HG03575 (cell line): ENCODE data around the gene PNMA1.

ENCODE experiments used
- ATAC-seq: cut with Tn5 transposase; IDR thresholded peaks from one replicate; pipeline ENCODE4 v1.9.1; 2021; ENCODE audit not compliant: unreplicated experiment, insufficient number of reproducible peaks, low FRiP score; ENCODE audit errors: extremely low read depth

PNMA1 gene

DNA sequence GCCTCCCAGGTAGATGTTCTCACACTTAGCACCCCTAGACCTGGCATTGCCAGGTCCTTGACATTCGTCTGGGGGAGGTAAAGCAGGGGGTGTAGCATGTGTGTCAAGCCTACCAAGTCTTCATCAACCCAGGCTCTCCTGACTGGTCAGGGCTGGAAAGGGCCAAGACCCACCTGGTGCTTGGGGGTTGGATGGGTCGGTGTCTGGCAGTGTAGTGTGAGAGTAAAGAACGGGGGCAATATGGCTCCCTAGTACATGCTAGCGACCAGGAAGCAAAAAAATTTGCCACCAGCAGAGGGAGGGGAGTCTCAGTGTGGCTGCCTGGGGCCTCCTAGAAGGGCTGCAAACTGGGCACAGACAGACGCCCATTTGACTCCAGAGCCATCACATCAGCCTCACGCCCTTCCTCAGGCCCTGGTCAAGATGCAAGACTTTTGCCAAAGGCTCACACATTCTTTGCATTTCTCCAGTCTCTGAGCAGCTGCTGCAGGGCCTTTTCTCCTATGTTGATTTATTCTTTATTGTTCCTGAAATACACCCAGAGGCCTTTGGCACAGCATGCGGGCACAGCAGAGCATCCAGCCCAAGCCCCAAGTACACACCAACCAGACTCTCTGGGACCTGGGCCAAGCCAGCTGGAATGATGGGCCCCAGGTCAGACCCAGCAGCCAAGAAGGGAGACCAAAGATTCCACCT is 38.3 kb upstream of the PNMA1 start:
- no peak for ATAC-seq

DNA sequence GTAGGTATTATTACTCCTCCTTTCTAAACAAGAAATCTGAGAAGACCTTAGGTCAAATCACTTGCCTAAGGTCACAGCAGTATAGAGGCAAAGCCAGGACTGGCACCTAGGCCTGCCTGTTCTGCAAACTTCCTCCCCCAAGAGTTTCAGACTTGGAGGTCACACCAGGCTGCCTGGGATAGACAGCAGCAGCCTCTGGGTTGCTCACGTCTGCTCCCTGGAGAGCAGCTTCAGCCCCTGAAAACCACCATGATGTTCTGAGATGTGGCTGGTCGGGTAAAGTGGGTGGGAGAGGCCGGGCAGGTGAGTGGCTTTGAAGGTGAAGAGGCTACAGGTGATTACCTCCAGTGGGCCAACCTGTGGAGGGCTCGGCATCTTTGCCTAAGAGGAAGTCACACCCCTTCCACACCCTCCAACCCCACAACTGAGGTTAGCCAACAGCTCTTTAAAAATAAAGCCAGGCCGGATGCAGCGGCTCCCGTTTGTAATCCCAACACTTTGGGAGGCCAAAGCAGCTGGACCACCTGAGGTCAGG is 37.0 kb upstream of the PNMA1 start:
- ATAC-seq = no peak

DNA sequence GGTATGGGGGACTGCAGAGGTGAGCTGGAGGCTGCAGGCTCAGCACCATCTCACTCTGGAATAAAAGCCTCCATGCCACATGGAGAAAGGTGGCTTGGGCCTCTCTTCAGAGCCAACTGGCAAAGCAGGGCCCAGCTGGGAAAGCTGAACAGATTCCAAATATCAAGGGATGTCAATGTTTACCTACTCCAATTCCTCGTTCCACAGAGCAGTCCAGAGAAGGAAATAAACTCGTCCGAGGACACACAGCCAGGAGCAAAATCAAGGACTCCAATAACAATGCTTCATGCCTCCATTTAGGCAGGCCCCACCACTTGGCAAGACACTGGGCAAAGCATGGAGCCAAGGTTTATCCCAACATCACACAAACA is 36.3 kb upstream of the PNMA1 start:
- no peak for ATAC-seq

DNA sequence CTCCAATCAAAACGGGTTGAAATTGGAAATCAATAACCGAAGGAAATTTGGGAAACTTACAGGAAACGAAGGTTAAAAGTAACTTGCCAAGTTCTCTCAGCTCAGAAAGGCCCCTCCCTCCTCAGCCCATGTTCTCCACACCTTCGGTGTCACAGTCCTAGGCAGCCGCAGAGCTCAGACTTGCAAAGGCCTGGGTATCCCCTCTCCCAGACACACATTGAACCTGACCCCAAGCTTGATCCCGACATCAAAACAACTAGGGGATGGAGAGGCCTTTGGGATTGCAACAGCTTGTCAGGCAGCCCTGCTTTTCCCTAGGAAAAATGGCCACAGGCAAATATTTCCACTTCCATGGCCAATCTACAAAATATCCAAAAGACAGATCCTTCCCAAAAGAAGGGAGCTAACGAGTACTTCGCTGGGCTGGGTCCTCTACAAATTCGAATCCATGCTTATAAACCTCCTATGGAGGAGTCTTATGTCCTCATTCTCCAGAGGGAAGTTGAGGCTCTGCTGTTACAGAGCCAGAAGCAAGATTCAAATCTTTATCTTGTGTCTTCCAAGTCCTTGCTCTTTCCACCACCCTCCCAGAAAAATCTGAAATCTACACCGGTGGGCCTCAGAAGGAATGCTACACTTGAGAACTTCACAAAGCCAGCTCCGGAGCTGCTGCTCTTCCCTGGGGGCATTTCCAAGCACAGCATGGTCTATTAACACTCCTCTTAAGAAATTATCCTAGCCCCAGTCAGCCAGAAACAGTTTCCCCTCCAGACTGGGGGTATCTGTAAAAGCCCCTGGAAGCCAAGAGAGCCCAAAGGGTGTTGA is 35.7 kb upstream of the PNMA1 start:
- no peak for ATAC-seq

DNA sequence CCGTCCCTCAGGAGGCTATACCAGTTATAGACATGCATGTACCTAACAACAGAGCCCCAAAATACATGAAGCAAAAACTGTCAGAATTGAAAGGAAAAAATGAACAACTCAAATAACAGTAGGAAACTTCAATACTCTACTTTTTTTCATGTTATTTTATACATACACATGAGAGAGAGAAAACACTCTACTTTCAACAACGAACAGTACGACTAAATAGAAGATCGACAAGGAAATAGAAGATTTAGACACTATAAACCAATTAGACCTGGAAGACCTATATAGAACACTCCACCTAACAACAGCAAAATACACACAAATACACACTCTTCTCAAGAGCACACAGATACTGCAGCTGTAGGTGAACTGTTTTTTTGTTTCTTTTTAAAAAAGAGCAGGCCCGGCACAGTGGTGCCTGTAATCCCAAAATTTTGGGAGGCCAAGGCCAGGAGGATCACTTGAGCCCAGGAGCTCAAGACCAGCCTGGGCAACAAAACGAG is 34.7 kb upstream of the PNMA1 start:
- ATAC-seq = no peak

DNA sequence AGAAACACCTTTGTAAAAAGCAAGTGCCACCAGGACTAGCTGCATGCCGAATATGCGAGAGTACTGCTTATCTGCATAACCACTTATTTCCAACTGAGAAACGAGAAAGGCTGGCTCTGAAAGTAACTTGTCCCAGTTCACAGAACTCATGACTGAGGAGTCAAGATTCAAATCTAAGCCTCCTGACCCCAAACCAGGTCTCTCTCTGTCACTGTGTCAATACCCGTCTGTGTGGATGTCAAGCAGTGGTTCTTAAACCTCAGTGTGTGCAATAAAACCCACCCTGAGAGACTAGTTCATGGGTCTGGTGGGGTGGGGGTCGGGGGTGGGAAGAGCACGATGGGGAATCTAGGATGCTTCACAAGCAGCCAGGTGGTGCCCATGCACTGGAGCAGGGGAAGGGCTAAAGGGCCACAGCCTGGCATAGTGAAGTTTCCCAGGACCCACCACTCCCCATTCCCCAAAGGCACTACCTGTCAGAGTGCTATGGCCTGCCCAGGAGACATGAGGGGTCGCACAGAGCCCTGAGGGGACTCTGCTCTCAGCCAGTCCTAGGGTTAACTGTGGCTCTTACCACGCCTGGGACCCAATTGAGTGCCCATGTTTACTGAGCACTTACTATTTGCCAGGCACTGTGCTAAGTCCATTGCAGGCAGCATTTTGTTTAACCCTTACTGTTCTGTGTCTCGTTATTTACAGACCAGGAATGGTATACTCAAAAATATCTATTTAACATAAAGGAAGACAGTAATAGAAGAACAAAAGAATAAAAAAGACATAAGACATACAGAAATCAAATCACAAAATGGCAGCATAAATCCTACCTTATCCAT is 33.4 kb upstream of the PNMA1 start:
- no peak for ATAC-seq

DNA sequence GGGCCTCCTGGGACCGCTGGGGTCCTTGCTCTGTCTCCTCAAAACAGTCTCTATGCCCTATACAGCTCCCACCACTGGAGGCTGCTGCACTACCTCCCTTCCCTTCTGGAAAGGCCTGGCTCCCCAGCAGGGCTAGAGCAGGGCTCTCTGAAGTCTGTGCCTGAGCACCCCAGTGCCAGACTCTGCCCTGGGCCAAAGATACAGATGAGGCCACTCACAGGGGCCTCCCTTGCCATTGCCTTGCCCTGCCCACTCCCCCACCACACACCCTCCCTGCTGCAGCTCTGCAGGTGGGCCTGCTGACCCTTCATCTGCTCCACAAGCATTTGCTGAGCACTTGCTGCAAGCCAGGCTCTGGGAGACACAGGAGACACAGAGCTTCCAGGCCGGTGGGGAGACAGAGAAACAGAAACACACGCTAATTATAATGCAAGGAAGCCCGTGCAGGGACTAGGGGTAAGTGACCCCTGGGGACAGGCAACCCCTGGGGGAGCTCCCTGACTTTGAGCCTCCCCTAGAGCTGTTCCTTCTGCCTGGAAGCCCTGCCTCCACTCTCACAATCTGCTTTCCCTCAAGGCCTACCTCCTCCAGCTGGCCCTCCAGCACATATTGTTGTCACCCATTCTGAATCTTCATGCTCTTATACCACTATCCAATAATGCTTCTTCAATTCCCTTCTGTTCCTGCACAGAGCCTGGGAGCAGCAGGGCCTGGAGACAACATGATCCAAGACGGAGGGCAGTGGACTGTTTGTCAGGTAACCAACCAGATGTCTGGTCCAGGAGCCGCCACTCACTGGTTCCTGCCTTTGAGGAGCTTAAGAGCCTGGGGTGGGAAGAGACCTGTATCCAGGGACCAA is 32.6 kb upstream of the PNMA1 start:
- ATAC-seq = no peak

DNA sequence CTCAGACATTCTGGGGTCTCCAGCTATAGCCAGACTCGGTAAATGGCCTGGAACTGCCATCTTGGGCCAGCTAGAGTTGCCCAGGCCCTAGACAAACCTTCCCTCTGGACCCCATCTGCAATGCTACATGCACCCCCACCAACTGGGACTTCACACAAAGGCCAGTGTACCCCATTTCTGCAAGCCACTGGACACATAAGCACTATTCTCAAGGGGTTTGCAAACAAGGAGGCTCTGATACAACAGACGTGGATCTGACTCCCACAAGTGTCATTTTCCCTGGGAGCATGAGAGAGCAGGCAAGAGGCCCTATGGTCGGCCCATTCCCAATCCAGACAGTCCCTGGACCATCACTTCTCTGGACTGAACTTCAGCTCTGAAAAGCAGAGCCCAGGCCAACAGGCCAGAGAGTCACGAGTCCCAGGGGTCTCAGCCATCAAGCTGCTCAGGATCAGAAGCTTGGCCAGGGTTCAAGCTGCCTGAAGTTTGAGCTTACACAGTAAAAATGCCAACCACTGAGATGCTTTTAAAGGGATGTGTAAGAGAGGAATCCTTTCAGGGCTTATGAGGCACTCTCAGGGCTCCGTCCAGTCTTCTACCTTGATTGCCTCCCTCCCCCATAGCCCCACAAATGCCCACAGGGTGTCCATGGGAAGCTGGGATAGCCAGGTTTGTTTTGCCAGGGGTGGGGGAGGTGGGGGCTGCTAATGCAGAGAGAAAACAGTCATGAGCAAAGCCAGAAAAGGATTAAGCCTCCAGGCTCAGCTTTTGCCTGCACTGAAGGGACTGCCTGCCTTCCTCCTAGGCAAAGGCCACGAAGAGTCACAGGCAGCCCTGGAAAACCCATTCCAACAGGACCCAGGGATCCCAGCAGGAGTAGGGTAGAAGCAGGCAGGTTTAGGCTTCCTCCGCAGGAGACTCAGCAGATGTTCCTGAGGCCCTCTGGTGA is 31.7 kb upstream of the PNMA1 start:
- ATAC-seq = no peak

DNA sequence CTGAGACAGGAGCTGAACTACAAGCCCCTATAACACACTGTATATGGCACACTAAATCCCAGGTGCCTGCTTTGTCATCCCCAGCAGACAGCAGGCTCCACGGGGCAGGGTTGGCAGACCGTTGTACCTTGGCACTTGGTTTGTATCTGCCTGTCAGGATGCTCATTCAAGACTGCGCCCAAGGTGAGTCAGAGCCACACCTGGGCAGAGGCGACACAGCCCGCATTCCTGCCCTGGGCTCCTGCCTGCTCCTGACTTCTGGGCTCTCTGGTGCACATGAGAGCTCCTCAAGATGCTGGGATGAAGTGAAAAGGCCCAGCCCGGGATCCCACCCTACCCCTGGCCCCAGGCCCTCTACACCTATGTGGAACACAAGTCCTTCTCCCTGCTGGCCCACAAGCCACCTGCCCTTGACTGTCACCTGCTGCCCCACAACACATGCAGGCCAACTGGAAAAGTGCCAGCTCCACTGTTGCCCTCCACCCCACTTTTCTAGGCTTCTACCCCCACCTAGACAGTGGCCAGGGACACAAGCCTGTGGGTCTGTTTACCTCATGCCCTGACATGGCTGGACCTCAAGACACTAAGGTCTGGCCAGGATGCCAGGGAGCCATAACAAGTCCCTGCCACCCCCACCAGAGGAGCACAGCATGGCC is 30.8 kb upstream of the PNMA1 start:
- ATAC-seq = no peak

DNA sequence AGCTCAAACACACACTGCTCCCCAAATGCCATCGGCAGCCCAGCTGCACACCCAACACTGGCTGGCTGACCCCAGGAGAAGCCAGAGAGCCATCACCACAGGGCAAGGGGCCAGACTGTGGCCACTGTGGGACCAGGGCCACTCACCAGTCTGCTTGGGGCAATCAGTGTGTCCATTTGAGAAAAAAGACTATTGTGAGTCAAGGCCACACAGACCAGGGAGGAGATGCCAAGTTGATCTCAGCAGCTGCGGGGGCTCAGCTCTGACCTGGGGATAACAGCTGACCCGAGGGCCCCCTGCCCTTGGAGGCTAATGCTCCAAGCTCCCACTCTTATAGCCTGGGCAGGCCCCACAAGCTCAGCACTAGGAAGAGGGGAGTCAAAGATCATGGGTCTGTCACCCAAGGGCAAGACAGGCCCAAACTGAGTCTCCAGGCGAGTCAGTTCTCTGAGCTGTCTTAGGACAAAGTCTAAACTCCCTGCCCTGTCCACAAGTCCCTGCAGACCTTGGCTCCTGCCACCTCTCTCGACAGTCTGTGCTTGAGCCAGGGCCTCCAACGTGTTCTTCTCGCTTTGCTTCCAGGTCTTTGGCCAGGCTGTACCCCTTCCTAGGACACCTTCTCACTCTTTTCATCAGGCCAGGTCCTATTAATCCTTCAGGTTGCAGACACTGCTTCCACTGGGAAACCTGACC is 30.1 kb upstream of the PNMA1 start:
- no peak for ATAC-seq

DNA sequence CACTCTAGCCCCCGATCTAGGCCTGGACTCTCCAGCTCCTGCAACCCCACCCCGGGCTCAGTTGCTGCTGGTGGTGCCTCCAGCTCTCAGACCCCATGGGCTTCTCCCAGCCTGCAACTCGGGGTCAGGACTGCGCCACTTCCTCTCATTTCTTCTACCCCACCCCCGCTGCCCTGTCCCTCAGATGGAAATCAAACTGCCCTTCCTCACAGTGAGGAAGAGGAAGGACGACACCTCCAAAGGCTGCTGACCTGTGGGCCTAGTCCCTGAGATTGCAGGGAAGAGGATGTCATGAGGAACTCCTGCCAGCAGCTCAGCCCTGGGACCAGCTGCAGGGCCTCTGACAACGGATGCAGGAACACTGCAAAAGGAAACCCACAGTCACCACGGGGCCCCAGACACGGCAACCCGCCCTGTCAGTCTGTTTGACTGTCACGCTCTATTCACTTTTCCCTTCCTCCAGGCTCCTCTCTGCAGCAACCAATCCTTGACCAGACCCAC is 29.3 kb upstream of the PNMA1 start:
- no peak for ATAC-seq

DNA sequence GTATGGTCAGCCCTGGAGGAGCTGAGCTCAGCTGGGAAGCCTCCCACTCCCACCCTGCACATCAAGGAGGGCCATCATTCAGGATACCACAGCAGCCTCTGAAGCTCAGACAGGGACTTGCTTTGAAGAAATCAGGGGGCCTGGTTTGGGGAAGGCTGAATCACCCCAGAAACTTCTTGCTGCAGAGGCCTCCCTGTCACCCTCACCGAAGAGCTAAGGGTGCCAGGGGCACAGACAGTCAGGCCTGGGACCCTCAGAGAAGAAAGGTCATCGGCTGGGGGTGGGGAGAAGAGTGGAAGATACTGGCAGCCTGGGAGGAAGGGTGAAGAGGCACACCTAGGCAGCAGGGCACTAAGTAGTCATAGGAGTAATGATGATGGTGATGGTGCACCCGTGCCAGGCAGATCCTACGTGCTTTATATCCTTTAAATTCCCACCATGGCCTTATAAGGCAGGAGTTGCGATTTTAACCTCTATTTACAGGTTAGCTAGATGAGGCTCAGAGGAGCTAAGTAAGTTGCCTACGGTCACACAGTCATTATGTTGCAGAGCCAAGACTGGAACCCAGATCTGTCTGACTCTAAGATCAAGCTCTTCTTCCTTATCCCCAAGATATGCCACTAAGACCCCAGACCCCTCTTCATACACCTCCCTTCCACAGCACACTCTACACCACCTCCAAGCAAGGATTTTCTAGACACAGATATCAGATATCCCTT is 28.5 kb upstream of the PNMA1 start:
- ATAC-seq = no peak

DNA sequence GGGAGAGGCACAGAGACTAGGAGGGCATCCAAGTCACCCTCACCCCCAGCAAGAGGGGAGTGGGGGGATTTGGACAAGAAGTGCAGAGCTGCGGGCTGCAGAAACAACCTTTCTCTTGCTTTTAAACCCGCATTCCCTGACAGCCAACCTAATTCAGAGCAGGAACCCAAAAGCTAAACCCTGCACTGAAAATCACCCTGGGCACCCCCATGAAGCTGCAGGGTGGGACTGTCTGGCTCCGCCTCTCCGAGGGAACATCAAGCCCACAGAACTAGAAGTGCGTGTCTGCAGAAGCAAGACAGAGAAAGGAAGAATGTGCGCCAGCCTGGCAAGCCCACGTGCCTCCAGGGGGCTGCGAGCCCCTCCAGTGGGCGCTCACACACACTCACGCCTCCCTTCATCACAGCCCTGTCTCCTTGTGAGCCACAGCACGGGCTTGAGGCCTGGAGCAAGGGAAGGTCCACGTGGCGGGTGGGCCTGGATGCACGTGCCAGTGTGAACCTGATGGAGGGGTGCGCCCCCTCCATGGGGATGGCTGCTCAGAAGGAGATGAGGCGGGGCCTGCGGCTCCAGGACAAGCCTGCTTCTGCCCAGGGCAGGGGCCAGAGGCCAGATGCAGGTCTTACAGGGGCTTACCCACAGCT is 27.8 kb upstream of the PNMA1 start:
- ATAC-seq = no peak

DNA sequence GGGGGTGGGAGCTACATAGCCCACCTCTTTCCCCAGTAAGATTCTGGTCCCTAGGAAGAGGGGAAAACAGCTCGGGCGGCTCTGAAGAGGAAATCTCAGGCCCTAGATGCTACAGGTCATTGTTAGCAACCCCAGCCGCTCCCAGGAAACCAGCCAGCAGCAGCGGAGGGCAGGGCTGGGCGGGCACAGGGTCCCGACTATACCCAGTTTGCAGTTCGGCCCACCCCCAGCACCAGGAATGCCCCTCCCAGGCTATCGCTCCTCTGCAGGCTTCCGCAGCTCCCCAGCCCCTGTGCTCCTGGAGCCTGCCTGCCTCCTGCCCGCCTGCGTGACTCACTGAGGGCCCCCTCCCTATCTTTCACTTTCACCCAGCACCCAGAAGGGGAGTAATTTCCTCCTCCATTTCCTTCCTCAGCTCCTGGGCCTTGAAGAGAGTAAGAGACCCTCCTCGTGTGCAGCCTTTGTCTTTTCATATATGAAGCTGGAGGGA is 27.2 kb upstream of the PNMA1 start:
- no peak for ATAC-seq

DNA sequence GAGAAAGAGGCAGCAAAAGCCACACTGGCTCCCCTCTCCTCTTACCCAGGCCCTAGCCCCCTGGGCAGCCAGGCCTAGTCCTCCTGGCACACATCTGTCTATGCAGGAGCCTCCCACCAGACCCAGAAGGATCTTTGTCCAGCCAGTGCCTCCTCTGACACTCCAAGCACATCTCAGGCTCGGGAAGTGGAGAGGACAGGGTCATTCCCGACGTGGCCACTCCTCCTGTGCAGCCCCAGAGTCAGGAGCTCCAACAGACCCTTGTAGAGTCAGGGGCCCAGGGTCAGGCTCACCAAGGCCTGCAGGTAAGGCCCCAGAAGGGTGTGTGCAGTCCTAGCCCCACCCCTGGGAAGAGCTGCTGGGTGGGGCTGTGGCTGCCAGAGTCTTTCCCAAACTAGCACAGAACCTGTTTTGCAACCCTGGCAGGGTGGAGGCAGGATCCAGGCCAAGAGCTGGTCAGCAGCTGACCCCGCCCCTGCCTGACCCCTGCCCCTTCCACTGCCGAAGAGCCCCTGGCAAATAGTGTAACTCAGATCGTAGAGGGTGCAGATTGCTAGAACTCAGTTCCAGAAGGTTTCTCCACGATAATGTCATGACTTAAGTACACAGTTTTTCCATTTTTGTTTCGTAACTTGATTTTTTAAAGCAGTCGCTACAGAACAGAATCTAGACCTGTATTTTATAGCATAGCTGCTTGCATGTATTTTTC is 26.6 kb upstream of the PNMA1 start:
- ATAC-seq = no peak
